Urinary bladder (tissue), 4 donors: ENCODE measurements around the gene MACF1. TPM values are rescaled to one million over a fixed set of nuclear protein-coding genes. Genes with fewer than 3 reads are reported as not detected.
"Not testable (repeated sequence)": the region's sequence is repeated elsewhere in the genome, so short reads cannot be mapped to it uniquely, and the experiment has no call there.

Experiments used
- DNase-seq: peaks from one replicate; pipeline ENCODE4 v3.0.0-alpha.2; 2015; ENCODE audit errors: extremely low spot score
- H3K27ac ChIP-seq: one replicate; pipeline ENCODE4 v1.5.1; 2013; ENCODE audit warnings: low read depth, mild to moderate bottlenecking, moderate library complexity
- H3K36me3 ChIP-seq: one replicate; pipeline ENCODE4 v1.6.1; 2013; ENCODE audit warnings: mild to moderate bottlenecking, moderate library complexity; ENCODE audit not compliant: insufficient read depth
- H3K4me1 ChIP-seq: one replicate; pipeline ENCODE4 v1.6.1; 2013; ENCODE audit warnings: mild to moderate bottlenecking, moderate library complexity; ENCODE audit not compliant: insufficient read depth
- H3K4me3 ChIP-seq: one replicate; pipeline ENCODE4 v1.5.1; 2013; ENCODE audit warnings: low read depth, low read length
- WGBS: extraction: QIAGEN DNeasy Blood & Tissue Kit; methylation state at CpG from one replicate; pipeline ENCODE4 v1.1.7; 2013; 5-methylcytosine and 5-hydroxymethylcytosine counted together
- polyA plus RNA-seq: library from polyadenylated mRNA; stranded (reverse); fragments of 200-250 nt; gene quantifications from one replicate; pipeline ENCODE4 v1.2.3, GENCODE V29; 2013
- total RNA-seq: library from RNA; depleted of rRNA; stranded (reverse); fragments of >200 nt; gene quantifications from one replicate; pipeline ENCODE4 v1.2.3, GENCODE V29; 2014
- donor health status: healthy with polysubstance abuse.
- donor health status: healthy.

MACF1 gene, protein sequence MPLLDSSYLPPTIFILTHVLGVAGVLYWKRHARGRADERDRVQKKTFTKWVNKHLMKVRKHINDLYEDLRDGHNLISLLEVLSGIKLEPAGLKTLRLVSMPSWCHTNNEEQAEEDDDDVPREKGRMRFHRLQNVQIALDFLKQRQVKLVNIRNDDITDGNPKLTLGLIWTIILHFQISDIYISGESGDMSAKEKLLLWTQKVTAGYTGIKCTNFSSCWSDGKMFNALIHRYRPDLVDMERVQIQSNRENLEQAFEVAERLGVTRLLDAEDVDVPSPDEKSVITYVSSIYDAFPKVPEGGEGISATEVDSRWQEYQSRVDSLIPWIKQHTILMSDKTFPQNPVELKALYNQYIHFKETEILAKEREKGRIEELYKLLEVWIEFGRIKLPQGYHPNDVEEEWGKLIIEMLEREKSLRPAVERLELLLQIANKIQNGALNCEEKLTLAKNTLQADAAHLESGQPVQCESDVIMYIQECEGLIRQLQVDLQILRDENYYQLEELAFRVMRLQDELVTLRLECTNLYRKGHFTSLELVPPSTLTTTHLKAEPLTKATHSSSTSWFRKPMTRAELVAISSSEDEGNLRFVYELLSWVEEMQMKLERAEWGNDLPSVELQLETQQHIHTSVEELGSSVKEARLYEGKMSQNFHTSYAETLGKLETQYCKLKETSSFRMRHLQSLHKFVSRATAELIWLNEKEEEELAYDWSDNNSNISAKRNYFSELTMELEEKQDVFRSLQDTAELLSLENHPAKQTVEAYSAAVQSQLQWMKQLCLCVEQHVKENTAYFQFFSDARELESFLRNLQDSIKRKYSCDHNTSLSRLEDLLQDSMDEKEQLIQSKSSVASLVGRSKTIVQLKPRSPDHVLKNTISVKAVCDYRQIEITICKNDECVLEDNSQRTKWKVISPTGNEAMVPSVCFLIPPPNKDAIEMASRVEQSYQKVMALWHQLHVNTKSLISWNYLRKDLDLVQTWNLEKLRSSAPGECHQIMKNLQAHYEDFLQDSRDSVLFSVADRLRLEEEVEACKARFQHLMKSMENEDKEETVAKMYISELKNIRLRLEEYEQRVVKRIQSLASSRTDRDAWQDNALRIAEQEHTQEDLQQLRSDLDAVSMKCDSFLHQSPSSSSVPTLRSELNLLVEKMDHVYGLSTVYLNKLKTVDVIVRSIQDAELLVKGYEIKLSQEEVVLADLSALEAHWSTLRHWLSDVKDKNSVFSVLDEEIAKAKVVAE (N-terminal part only)
- total RNA-seq (476 TPM), polyA plus RNA-seq (93.0 TPM)

DNA sequence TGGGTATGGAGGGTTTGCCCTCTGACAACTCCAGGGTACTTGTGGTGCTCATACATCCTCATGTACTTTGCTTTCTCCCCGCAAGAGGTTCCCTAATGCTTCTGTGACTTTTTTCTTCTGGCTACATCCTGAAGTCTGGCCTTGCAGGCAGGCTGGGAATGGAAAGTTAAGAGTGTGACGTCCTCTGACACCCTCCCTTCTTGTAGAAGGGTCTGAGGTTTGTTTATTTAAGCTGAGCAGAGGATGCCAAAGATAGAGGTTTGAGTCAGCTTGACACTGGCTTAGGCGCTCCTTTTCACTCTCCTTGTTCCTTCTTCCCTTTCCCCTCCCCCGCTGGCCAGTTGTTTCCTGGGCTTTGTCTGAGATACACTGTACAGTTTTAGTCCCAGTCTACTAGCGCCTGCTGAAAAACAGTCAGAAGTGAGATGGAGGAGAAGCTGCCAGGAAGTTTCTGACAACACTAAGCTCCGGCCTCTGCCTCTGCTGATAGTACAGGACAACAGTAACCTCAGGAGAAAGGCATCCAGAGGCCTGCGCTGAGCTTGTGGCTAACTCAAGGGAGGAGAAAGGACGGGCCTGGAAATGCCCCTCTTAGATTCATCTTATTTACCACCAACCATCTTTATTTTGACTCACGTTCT lies at the start of gene MACF1:
Gene MACF1, plus strand, starts transcription at position 255 of the 641 bp plus-strand sequence. Its CDS starts 328 bp downstream, at position 583.
- Histone ChIP-seq H3K27ac (peak within 1 kb of the TSS; percentile 90), H3K36me3 (peaks cover 2% of the 10 kb centered on the region), H3K4me3 (peak within 1 kb of the TSS; percentile 28), H3K4me1 (no peaks in the 10 kb centered on the region)
- 5% methylated on average over 9 of the region's 9 CpGs for WGBS
- peak; percentile 72 for DNase-seq

DNA sequence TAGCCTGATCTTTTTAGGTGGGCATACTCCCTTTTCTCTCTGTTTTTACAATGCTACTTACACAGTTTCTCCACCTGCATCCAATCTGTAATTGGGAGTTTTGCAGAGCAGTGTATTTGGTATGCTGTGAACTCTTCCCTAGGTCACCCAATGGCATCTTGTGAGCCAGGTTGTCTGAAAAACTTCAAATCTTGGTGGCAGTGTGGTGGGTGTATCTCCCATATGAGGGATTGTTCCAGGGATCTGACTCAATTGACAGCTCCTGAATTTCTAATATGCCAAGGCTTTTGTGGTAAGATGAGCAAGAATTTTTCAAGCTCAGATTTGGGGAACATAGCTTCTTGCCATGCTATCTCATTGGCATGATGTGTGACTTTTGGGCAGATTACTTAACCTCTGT lies 47.2 kb upstream of the MACF1 start:
- Histone ChIP-seq H3K36me3 (no peaks in the 10 kb centered on the region), H3K4me3 (no peak overlapping the region), H3K27ac (no peak overlapping the region), H3K4me1 (peaks cover 4% of the 10 kb centered on the region)
- no peak for DNase-seq

DNA sequence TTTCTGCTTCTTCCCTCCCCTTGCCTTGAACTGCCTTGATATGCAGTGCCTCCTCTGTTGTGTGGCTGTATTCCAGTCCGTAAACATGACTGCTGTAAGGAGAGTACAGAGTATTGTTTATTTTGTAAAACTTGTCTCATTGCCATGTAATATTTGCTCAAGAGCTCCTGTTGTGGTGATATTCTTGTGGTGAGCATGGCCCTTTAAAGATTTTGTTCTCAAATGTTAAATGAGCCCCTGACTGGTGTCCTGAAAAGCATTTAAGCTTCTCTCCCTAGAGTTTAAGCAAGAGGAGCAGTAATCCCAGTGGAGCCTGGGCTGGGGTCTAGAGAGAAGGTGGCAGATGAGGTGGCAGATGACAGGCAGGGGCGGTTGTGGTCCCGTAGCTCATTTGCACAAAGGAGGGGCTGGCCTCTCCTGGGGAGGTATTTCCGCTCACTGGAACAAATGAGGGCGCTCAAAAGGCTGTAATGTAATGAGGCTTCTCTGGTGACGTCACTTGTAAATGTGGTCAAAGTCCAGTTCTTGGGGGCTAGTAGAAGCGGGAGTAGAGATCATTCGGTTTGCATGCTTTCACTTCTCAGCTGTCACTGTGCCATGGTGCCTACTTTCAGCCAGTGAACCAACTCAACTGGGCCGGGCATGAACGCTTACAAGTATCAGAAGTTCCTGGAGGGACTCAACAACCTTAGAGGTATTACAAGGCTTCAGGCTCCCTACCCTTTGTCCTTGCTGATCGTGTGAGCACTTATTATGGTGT lies 46.0 kb upstream of the MACF1 start:
- no peak overlapping the region for H3K4me3 ChIP-seq
- 67% methylated on average over 11 of the region's 11 CpGs for WGBS
- DNase-seq, result no peak
- peaks cover 4% of the 10 kb centered on the region for H3K4me1 ChIP-seq
- no peaks in the 10 kb centered on the region for H3K36me3 ChIP-seq
- H3K27ac ChIP-seq, result no peak overlapping the region

DNA sequence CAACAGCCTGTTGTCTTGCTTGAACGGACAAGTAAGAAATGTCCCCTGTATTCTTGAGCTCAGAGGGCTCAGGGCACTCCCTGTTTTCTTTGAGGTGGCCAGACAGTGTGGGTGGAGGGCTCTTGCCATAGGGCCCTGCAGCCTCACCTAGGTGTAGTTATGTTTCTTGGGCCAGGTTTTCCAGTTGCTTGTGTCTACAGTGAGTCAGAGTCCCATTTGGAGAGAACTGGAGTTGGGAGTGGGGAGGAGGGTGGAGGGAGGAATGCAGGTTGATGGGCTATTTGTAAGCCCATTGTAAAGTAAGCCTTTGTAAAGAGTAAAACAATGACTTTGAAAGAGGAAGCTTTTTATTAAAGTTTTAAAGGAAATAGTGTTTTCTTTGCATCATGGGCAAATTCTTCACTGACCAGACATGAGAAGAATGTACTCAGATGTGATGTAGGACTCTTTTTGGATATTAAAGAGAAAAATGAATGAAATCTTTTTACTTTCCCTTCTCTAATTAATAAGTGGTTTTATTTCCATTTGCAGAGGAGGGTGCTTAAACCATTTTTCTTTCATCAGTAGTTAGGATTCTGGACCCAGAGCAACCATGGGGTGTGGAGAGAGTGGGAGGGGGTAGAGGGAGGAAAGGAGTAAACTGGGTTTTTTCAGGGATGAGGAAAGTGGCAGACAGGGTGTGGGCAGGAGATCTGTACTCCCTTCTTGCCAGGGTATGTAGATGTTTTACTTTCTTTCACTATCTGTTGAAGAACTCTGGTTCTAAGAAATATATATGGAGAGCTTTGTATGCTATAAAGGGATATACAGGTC lies 45.1 kb upstream of the MACF1 start:
- Histone ChIP-seq H3K4me3 (no peak overlapping the region), H3K27ac (no peak overlapping the region), H3K36me3 (no peaks in the 10 kb centered on the region), H3K4me1 (peaks cover 4% of the 10 kb centered on the region)
- WGBS, result 88% methylated on average over 1 of the region's 1 CpG
- DNase-seq, result no peak

DNA sequence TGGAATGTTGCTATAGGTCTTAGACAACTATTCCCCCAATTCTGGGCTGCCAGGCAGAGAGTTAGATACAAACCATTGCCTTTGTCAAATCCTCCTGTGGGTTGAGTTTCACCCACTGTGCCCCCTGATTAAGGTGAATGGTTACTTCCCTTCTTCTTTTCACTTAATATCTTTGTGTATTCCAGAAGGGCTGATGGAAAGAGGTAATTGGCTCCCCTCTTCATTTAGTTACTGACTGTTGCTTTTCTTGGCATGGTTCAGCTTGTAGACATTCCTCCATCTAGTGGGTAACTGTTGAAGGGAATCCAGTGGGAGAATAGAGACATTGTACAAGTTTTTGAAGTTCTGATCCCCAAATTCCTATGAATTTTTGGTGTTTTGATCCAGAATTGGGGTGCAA lies 43.8 kb upstream of the MACF1 start:
- Histone ChIP-seq H3K4me3 (no peak overlapping the region), H3K36me3 (no peaks in the 10 kb centered on the region), H3K4me1 (peaks cover 2% of the 10 kb centered on the region), H3K27ac (no peak overlapping the region)
- no peak for DNase-seq

DNA sequence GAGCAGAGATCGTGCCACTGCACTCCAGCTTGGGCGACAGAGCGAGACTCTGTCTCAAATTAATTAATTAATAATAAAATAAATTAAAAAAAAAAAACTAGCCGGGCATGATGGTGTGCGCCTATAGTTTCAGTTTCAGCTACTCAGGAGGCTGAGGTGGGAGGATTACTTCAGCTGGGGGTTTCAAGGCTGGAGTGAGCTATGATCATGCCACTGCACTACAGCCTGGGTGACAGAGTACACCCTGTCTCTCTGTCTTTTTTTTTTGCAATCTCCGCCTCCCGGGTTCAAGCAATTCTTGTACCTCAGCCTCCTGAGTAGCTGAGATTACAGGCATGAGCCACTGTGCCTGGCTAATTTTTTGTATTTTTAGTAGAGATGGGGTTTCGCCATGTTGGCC lies 42.7 kb upstream of the MACF1 start:
- H3K4me3 ChIP-seq, DNase-seq, H3K4me1 ChIP-seq, H3K27ac ChIP-seq, H3K36me3 ChIP-seq: not testable (repeated sequence)
- 90% methylated on average over 8 of the region's 8 CpGs for WGBS

DNA sequence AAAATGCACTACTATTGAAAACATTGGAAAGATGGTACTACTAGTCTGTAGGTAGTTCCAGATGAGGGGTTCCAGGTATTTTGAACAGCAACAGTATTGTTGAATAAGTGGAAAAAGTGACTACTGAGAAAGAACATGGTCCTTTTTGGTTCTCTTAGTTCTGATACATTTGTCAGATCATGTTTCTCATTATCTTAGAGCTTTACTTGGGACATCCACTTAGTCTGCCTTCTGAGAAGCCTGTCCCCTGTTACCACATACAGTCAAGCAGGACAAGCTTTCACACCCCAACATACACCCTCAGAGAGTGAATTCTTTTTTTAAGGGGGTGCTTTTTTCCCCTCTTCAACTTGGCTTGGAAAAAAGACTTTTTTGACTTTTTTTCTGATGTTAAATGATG lies 41.0 kb upstream of the MACF1 start:
- H3K27ac ChIP-seq, result no peak overlapping the region
- H3K4me3 ChIP-seq, result no peak overlapping the region
- peaks cover under 1% of the 10 kb centered on the region for H3K4me1 ChIP-seq
- no peak for DNase-seq
- H3K36me3 ChIP-seq, result no peaks in the 10 kb centered on the region

DNA sequence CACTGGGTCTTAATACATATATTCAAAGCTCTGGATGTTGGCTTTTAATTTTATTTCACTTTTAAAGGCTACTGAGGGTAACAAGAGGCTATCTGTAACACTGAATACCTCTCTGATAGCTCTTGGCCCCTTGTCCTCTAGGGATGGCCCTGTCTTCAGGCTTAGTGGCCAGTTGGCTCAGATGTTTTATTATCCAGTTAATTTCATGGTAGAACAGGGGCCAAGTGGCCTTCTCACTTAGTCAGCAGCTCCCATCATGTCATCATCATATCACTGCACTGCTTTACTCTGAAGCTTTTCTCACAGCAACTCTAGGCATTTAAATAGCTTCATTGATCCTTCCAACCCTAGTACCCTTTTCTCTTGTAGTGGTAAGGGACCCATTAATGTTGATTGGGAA lies 40.2 kb upstream of the MACF1 start:
- Histone ChIP-seq H3K36me3 (no peaks in the 10 kb centered on the region), H3K4me1 (no peaks in the 10 kb centered on the region), H3K27ac (no peak overlapping the region), H3K4me3 (no peak overlapping the region)
- DNase-seq, result no peak

DNA sequence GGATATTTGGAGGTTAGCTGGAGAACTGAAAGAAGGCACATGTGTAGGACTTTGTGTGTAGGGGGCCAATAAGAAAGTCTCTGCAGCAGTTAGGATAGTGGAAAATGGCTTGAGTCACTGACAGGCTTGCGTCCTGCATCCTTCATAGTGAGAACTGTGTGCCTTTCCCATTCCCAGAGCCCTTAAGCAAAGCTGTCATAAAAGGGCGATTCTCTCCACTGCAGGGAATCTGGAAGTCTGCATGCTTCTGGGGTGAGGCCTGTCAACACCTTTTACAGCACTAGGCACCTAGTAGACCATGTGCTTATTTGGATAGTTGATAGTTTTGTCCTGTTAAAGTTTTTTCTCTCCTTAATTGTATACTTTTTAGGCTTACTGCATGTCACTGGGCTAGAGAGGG lies 39.4 kb upstream of the MACF1 start:
- DNase-seq, result no peak
- H3K27ac ChIP-seq, result no peak overlapping the region
- H3K4me3 ChIP-seq, result no peak overlapping the region
- 51% methylated on average over 2 of the region's 2 CpGs for WGBS
- H3K4me1 ChIP-seq, result no peaks in the 10 kb centered on the region
- no peaks in the 10 kb centered on the region for H3K36me3 ChIP-seq

DNA sequence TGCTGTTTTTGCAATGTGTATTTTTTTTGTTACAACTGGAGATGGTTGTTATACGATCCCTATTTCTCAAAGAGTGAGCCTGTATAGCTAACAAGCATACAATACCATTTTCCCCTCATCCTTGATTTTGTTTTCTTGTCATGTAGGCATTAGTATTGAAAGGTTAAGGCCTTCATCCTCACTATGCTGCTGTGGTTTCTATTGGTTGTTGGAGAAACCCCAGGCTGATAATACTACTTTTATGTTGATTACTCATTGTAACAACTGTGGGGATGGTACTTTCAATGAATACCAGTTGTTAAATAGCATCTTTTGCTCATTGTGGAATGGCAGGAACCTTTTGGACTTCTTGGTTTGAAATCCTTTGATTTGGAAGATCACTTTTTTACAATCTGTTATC lies 39.0 kb upstream of the MACF1 start:
- 47% methylated on average over 1 of the region's 1 CpG for WGBS
- H3K27ac ChIP-seq, result no peak overlapping the region

DNA sequence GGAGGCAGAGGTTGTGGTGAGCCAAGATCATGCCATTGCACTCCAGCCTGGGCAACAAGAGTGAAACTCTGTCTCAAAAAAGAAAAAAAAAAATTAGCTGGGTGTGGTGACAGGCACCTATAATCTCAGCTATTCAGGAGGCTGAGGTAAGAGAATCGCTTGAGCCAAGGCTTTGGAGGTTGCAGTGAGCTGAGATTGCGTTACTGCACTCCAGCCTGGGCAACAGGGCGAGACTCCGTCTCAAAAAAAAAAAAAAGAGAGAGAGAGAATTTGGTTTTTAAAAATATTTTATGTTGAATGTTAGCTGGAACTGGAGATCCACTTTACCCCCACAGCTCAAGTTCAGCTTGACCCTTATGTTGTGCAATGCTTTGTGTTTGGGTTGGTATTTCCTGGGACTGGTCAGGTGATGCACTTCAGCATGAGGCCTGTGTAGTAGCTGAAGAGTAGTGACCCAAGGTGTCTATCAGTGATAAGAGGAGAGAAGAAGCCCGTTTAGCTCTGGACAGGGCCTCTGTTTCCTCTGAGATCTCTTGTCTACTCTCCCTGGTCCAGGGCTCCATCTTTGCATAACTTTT lies 36.8 kb upstream of the MACF1 start:
- Histone ChIP-seq H3K36me3 (no peaks in the 10 kb centered on the region), H3K4me1 (no peaks in the 10 kb centered on the region), H3K27ac (no peak overlapping the region), H3K4me3 (no peak overlapping the region)
- DNase-seq, result no peak
- 80% methylated on average over 5 of the region's 5 CpGs for WGBS

More for the DNA sequence above, 39.0 kb upstream of the MACF1 start:
- no peak overlapping the region for H3K4me3 ChIP-seq
- no peaks in the 10 kb centered on the region for H3K4me1 ChIP-seq
- no peak for DNase-seq
- no peaks in the 10 kb centered on the region for H3K36me3 ChIP-seq
